HG03565 (cell line): ENCODE measurements around the gene PDCD1LG2.

ENCODE experiments used
- ATAC-seq: cut with Tn5 transposase; IDR thresholded peaks from one replicate; pipeline ENCODE4 v1.9.1; 2021; ENCODE audit warnings: mild to moderate bottlenecking, moderate library complexity; ENCODE audit not compliant: unreplicated experiment

Gene PDCD1LG2

GRCh38 chr9:5608298-5609225 is 98.2 kb downstream of the PDCD1LG2 start:
- ATAC-seq = peak; percentile 48

- no peak for ATAC-seq
Measured at GRCh38 chr9:5609226-5609596, 98.9 kb downstream of the PDCD1LG2 start.

DNA sequence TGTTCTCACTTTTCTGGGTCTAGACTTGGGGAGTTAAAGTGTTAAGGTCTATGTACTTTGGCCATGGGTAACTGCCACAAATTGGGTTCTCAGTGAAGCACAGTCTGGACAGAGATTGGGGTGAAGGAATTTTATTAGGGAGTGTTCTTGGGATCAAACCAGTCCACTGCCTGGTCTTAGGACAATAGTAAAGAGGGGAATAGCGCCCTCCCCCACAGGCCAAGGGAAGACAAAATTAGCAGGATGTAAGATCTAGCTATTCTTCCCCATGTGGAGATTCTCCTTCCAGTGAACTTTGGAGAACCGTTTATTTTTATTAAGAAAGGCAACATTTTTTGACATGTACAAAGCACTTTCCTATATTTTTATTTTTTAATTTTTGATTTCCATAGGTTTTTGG is 100.2 kb downstream of the PDCD1LG2 start:
- ATAC-seq = no peak

GRCh38 chr9:5611321-5612184 is 101.2 kb downstream of the PDCD1LG2 start:
- no peak for ATAC-seq

DNA sequence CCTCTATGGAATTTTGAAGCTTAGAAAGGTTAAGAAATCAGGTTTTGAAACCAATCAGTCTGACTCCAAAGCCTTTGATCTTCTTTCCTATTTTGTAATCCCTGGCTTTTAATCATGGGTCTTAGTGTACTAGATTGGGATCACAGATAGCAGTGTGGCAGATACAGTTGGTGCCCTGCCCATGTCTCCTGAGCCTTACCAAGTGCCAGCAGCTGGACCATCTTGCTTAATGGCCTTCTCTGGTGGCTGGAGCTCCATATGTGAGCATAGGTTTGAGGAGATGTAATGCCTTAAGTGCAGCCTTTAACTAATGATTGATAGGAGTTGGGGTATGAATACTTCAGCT is 101.8 kb downstream of the PDCD1LG2 start:
- no peak for ATAC-seq

- no peak for ATAC-seq
Measured at GRCh38 chr9:5614192-5614591, 103.9 kb downstream of the PDCD1LG2 start.

DNA sequence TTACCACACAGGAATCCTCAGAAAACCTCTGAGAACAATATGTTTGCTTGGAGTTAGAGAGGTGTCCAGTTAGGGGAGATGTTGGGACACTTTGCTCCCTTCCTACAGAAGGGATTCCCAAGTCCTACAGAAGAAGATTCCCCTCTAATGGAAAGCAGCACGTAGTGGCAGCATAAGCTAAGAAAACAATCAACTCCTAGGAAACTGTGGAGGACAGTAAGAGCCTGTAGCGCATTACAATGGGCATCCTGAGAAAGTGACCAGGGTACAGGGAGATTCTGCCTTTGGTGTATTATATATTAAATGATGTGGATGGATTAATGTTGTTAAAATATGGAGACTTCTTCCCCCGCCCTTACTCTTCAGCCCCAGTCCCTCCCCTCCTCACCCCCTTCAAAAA is 104.7 kb downstream of the PDCD1LG2 start:
- no peak for ATAC-seq

GRCh38 chr9:5617749-5618148 is 107.4 kb downstream of the PDCD1LG2 start:
- ATAC-seq = peak; percentile 97

DNA sequence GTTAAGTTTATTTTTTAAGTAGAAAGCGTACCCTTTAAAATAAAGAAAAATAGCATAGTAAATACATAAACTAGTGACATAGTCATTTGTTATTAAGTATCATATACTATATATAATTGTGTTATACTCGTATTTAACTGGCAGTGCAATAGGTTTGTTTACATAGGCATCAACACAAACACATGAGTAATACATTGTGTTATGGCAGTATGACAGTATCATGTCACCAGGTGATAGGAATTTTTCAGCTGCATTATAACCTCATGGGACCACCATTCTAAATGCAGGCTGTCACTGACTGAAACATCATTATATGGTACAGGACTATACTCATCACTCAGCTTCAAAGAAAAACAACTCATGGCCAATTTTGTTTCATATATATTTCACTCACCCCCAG is 110.2 kb downstream of the PDCD1LG2 start:
- no peak for ATAC-seq
